Panc1 (cell line): ENCODE results near the gene BCAS3. TPM values are rescaled to one million over a fixed set of nuclear protein-coding genes. Genes with fewer than 3 reads are reported as not detected.

Source experiments
- ATAC-seq: fragments of 200-7000 bp; cut with Tn5 transposase; 2 replicates; pipeline ENCODE4 v1.9.1; 2020; ENCODE audit warnings: mild to moderate bottlenecking, moderate library complexity
- BruUV-seq: library from RNA; stranded (reverse); fragments of 400-500 nt; replicated peaks from 2 replicates; lab custom pipeline; 2021; lab: Mats Ljungman, UMichigan
- CTCF ChIA-PET: fragments of 300-600 bp; sonication (Branson Sonifier 250); formaldehyde crosslinking; loops from one replicate; lab custom pipeline; 2022; ENCODE audit warnings: antibody characterized with exemption; lab: Charles Lee
- POLR2A ChIA-PET: fragments of 300-600 bp; sonication (Branson Sonifier 250); formaldehyde crosslinking; loops from one replicate; lab custom pipeline; 2022; ENCODE audit warnings: antibody characterized with exemption; lab: Charles Lee
- DNase-seq: peaks from one replicate; pipeline ENCODE4 v3.0.0-alpha.2; 2010; ENCODE audit warnings: low read depth, low spot score
- H3K27ac ChIP-seq: 2 replicates; pipeline ENCODE4 v1.5.1; 2011; ENCODE audit warnings: mild to moderate bottlenecking, low read length, inconsistent platforms
- H3K27me3 ChIP-seq: fragments of 200-500 bp; sonication (Bioruptor generic); 2 replicates; pipeline ENCODE4 v1.6.0; 2014; ENCODE audit warnings: low read length, inconsistent platforms; ENCODE audit not compliant: control insufficient read depth, insufficient read depth
- H3K36me3 ChIP-seq: fragments of 200-500 bp; sonication (Bioruptor generic); 2 replicates; pipeline ENCODE4 v1.5.1; 2014; ENCODE audit warnings: inconsistent platforms, mild to moderate bottlenecking, low read length, moderate library complexity; ENCODE audit not compliant: control insufficient read depth, insufficient read depth
- H3K4me1 ChIP-seq: 2 replicates; pipeline ENCODE4 v1.5.1; 2011; ENCODE audit warnings: inconsistent platforms, mild to moderate bottlenecking, low read length, moderate library complexity; ENCODE audit not compliant: control insufficient read depth, insufficient read depth
- H3K4me3 ChIP-seq, 2 experiments: 2 replicates each; pipeline ENCODE4 v1.5.1; 2011 to 2012; ENCODE audit warnings: low read depth in 2 of 2, low read length in 2 of 2, mild to moderate bottlenecking in 2 of 2, inconsistent platforms in 1 of 2, moderate library complexity in 1 of 2
- H3K9me3 ChIP-seq: fragments of 200-500 bp; sonication (Bioruptor generic); 2 replicates; pipeline ENCODE4 v1.5.1; 2014; ENCODE audit warnings: low read depth, mild to moderate bottlenecking, inconsistent platforms, low read length, moderate library complexity; ENCODE audit not compliant: control insufficient read depth, insufficient read depth
- CTCF ChIP-seq: fragments of 450-650 bp; IDR thresholded peaks from 2 replicates; pipeline ENCODE4 v1.5.1; 2017; ENCODE audit warnings: mild to moderate bottlenecking
- POLR2AphosphoS5 ChIP-seq: IDR thresholded peaks from 2 replicates; pipeline ENCODE4 v1.6.1; 2012; ENCODE audit warnings: mild to moderate bottlenecking, low read depth, low read length, moderate library complexity
- REST ChIP-seq, 2 experiments: IDR thresholded peaks; 2 replicates each; pipeline ENCODE4 v1.6.1; 2011 to 2012; ENCODE audit warnings: low read depth in 2 of 2, control low read depth in 1 of 2, low read length in 1 of 2, mild to moderate bottlenecking in 1 of 2, moderate library complexity in 1 of 2; ENCODE audit not compliant: insufficient read depth in 1 of 2
- SIN3A ChIP-seq: IDR thresholded peaks from 2 replicates; pipeline ENCODE4 v1.6.1; 2012; ENCODE audit warnings: low read depth, mild to moderate bottlenecking, low read length, moderate library complexity, borderline replicate concordance; ENCODE audit not compliant: insufficient read depth
- TCF7L2 ChIP-seq: IDR thresholded peaks from 2 replicates; pipeline ENCODE4 v1.6.1; 2011; ENCODE audit warnings: mild to moderate bottlenecking, low read depth, low read length, inconsistent platforms
- in situ Hi-C: cut with HindIII; loops from 2 replicates; pipeline ENCODE4 v1.10.0; 2016; ENCODE audit warnings: low sequenced_read_pairs, low pct_unique_long_range_greater_than_20kb
- intact Hi-C: fragments of 100-400 bp; cut with micrococcal nuclease; formaldehyde crosslinking; loops from one replicate; pipeline ENCODE4 v1.10.0; 2022; ENCODE audit not compliant: unreplicated experiment
- total RNA-seq: library from RNA; stranded (reverse); gene quantifications from one replicate; pipeline ENCODE4 v1.2.1, GENCODE V29; 2021; ENCODE audit not compliant: unreplicated experiment

Gene BCAS3
- total RNA-seq, 1 experiment from 2014 or later = 9.3 TPM

DNA sequence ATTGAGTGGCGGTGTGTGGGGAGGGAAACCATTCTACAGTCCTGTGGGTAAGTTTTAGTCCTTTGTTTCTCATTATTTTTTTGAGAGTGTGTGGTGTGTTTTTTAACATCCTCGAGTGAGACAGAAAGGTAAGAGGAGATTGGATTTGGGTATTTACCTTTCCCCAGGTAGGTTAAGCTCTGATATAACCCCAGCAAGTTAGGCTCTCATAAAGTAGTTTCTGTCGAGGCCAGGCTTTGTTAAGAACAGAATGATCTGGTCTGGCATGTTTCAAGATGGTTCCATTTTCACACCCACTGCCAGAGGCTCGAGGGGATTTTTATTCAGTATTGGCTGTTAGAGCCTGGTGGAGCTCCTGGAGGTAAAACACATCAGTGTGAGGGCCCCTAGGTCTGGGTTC is 62.9 kb downstream of the BCAS3 start:
- ChIA-PET CTCF (no interaction called here), POLR2A (no interaction called here)
- TF ChIP-seq REST (IDR thresholded peaks at IDR 0.05; ENCODE audit: insufficient read depth in 1 of 2, low read depth in 2 of 2, low read length in 1 of 2) = no peak
- no peak for TF ChIP-seq CTCF
- TF ChIP-seq POLR2AphosphoS5 = no peak
- no peak for TF ChIP-seq SIN3A
- no peak for TF ChIP-seq TCF7L2
- H3K36me3 ChIP-seq = no peaks in the 10 kb centered on the region
- no peaks in the 10 kb centered on the region for H3K27me3 ChIP-seq
- H3K4me3 ChIP-seq = no peak overlapping the region
- intact Hi-C loops (no loop called here), in situ Hi-C loops (no loop called here)
- BruUV-seq = no TSS peak
- H3K9me3 ChIP-seq = no peaks in the 10 kb centered on the region
- ATAC-seq = no peak
- no peak overlapping the region for H3K27ac ChIP-seq
- no peaks in the 10 kb centered on the region for H3K4me1 ChIP-seq
- no peak for DNase-seq

DNA sequence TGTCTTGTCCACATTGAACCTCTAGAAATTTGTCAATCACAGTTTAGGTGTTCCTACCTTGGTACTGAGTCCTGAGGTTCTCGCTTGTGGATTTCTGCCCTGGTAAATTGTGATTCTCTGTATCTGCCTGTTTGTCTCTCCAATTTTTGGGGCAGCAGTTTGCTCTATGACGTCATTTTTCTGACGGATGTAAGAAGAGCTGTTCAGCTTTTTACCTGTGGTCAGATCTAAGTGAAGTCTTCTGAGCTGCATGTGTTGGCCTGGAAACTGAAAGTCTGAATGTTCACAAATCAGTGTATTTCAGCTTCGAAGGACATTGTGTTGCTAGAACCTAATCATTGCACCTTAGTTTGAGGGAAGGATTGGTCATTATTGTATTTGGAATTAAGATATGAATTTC is 63.4 kb downstream of the BCAS3 start:
- POLR2A ChIA-PET = no interaction called here
- in situ Hi-C loops = no loop called here

More for the DNA sequence above, 63.4 kb downstream of the BCAS3 start:
- no peaks in the 10 kb centered on the region for H3K4me1 ChIP-seq
- no peak overlapping the region for H3K4me3 ChIP-seq
- TF ChIP-seq POLR2AphosphoS5 = no peak
- no peak for TF ChIP-seq TCF7L2
- TF ChIP-seq REST (IDR thresholded peaks at IDR 0.05; ENCODE audit: insufficient read depth in 1 of 2, low read depth in 2 of 2, low read length in 1 of 2) = no peak
- TF ChIP-seq SIN3A = no peak
- no peak for TF ChIP-seq CTCF
- no peaks in the 10 kb centered on the region for H3K27me3 ChIP-seq
- CTCF ChIA-PET = no interaction called here
- no peaks in the 10 kb centered on the region for H3K36me3 ChIP-seq
- H3K27ac ChIP-seq = no peak overlapping the region
- intact Hi-C loops = no loop called here
- ATAC-seq (no peak), DNase-seq (no peak)
- no TSS peak for BruUV-seq
- no peaks in the 10 kb centered on the region for H3K9me3 ChIP-seq
